HG02852 (cell line): ENCODE measurements around the gene THAP3.
A peak's percentile ranks its signal among the peaks of the same experiment; 100 is the strongest.
"Not testable (repeated sequence)": the region's sequence is repeated elsewhere in the genome, so short reads cannot be mapped to it uniquely, and the experiment has no call there.

Experiments
- ATAC-seq: cut with Tn5 transposase; IDR thresholded peaks from one replicate; pipeline ENCODE4 v1.9.1; 2021; ENCODE audit warnings: mild to moderate bottlenecking, moderate library complexity; ENCODE audit not compliant: unreplicated experiment

Gene THAP3

DNA sequence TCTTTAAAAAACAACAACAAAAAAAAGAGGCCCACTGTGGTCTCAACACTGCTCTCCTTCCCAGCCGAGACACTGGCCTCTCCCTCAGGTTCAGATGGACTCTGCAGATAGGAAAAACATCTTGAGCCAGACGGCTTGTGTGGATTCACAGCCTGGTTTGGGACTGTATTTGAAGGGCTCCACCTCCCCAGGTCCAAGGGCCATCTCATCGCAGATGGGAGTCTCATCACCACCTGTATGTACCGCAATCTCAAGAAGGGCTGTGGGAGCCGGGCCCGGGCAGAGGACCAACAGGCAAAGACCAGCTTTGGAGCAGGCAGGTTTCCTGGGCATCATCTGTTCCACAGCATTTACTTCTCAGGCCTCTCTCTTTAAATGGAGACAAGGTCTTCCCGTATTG lies 34.6 kb upstream of the THAP3 start:
- no peak for ATAC-seq

DNA sequence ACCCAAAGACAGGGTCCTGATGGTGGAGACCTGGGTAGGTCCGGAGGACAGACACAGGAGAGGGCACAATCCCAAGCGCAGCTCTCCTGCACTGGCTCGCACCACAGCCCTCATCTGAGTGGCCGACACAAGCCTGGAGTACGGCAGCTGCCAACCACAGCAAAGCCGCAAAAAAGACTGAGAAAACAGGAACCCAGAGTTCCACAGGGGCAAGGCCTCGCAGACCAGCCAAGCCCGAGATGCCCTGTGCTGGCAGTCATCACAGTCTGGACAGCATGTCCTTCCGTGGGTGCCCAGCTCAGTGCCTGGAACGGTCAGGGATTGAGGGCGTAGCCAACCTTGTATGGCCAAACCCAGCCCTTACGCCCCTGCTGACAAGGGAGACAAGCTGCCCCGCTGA lies 33.4 kb upstream of the THAP3 start:
- ATAC-seq = no peak

DNA sequence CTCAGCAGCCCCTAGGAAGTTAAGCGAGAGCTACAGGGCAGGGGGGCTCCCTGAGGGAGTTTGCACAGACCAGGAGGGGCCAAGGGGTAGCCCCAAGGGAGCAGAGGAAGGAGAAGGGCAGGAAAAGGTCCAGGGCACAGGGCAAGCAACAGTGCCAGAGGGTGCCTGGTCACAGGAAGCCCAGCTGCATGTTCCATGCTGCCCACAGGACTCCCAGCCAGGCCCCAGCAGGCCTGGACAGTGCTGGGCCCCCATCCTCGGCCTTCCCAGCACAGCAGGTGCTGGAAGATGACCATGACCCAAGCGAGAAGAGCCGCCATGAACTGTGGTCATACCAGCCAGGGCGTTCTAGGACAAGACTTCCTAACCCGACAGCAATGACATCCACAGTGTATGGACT lies 33.0 kb upstream of the THAP3 start:
- no peak for ATAC-seq

DNA sequence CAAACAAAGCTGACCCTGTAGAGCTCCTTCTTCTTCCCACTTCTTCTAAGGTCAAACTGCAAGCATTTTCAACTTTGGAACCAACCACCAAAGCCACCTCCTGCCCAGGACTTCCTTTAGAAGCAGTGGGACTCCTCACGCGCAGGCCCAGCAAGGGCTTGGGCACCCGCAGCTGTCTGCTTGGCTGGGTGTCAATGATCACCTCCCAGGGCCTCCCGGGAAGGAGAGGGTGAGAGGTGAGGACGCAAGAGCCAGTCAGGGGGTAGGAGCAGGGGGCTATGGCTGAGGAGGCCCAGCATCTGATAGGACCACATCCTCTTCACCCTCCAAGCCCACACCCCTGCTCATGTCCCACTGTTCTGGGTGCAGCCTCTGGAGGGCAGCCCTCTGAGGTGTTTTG lies 32.2 kb upstream of the THAP3 start:
- ATAC-seq = no peak

DNA sequence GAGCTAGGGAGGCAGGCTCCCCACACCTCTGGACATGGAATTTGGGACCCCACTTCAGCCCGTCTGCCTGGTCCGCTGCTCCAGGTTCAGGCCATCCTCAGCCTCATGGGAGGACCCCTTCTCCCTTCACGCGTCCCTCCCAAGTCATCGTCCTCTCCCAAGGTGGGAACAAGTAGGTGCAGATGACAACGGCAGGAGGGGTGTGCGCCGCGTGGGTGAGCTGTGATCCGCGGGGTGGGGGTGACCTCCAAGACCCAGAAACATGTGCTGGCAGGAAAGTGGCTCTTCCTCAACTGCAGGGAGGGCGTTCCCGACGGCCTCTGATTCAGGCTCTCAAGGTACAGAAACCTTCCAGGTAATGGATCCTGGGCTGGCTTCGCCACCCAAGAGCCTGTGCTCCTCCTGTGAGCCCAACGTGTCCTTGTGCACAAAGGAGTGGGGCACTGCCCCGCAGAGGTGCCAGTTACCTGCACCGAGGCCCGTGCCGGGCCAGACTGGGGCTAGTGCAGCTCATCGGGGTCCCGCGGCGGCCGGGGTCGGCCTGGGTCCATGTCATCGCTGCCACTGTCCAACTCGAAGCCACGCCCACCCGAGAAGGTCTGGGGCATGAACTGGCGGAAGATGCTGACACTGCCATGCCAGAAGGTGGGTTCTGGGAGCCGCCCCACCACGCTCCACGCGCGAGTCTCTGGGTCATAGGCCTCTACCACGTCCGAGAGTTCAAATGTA lies 31.6 kb upstream of the THAP3 start:
- no peak for ATAC-seq

DNA sequence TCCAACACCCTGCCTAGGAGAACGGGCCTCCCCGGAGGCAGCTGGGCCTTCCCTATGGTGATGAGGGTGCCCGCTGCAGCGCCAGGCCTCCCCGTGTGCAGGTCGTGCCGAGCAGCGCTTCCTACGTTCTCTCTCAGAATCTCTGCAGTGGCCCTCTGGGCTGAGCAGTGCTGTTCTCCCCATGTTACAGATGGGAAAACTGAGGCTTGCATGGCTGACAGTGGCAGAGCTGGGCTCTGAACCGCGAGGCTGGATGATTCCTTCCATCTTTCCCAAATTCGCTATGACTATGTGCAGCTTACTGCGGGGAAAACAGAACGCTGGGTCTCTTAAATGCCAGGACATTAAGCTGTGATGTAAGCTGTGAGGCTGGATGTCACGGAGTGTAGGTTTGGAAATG lies 30.9 kb upstream of the THAP3 start:
- ATAC-seq = no peak

DNA sequence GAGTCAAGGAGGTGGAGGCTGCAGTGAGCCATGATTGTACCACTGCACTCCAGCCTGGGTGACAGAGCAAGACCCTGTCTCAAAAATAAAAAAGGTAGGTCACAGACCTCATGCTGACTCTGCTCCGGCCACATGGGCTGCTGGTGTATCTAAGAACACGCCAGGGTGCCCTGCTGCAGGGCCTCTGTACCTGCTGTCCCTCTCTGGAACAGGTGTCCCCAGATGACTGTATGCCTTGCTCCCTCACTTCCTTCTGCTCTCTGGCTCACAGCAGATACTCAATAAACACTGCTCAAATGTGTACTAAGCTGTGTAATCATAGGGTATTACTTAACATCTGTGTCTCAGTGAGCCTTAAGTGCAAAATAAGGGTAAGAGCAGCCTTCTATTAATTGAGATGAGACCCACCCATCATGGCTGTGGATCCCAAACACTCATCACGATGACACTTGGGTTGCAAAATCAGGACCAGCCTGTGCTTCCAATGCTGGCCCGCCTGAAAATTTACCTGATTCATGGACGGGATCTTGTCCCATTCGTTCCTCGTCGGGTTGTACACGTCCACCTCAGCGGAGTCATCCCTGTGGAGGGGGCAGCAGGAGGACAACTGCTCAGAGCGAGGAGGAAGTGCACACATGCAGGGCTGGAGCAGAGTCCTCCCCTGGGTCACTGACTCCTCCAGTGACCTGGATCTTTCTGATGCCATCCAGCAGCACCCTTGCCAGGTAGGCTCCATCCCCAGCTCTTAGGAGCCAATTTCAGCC lies 29.5 kb upstream of the THAP3 start:
- ATAC-seq = no peak

DNA sequence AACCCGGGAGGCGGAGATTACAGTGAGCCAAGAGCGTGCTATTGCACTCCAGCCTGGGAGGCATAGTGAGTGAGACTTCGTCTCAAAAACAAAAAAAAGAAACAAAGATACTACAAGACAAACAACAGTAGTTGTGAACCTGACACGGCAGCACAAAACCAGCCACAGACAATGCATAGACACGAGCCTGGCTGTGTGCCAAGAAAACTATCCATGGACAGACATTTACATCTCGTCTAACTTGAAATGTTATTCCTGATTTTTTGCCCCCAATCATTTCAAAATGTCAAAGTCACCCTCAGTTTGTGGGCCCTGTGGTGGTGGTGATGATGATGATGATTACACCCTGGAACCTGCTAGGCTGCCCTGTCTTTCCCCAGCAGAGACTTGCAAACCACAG lies 28.3 kb upstream of the THAP3 start:
- ATAC-seq = no peak

DNA sequence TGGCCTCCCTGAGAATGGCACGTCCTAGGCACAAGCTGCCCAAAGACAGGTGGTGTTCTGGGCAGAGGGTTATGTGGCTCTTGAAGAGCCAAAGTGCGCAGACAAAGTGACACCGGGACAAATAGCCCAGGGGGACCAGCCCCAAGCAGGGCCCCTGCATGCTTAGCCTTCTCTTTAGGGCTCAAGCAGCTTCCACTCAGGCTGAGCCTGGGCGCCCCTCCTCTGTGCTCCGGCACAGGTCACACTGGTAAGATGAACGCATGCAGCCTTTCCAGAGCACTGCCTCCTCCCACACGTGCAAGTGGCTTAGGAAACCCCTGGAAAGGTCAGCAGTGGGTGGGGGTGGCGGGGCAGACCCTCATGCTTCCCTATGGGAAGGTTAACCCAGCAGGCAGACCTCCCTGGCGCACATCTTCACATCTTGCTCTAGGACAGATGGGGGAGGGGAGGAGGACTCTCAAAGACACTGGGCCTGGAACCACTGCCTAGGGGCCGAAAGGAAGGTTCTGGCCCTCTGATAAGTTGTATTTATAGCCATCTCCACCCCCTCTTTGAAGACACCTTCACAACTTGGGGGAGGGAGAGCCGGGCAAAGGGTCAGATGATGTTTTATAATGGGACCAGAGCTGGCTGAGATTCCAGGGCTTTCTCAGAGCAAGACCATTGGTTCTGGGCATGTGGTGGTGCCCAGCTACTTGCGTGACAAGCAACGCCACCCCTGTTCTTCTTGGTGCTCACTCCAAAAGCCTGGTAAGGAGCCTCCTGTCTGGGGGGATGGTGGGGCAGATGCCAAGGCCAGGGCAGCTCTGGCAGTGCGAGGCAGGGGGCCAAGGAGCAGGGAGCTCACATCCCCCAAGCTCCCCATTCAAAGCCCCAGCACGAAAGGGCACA lies 27.5 kb upstream of the THAP3 start:
- ATAC-seq = no peak

DNA sequence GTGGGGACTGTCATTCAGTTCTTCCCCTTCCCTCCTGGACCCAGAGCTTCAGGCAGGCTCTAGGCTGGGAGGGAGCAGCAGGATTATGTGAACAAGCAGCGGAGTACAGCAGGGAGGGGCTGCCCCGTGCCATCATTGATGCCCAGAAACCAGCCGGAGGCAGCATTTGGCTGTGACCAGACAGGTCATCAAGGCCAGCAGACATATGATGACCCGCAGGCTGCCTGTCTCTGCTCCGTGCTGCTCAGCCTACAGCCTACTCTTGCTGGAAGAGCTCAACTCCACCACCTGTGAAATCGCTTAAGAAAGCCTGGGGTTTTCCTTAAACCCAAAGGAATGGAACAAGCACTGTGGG lies 26.9 kb upstream of the THAP3 start:
- ATAC-seq = no peak

DNA sequence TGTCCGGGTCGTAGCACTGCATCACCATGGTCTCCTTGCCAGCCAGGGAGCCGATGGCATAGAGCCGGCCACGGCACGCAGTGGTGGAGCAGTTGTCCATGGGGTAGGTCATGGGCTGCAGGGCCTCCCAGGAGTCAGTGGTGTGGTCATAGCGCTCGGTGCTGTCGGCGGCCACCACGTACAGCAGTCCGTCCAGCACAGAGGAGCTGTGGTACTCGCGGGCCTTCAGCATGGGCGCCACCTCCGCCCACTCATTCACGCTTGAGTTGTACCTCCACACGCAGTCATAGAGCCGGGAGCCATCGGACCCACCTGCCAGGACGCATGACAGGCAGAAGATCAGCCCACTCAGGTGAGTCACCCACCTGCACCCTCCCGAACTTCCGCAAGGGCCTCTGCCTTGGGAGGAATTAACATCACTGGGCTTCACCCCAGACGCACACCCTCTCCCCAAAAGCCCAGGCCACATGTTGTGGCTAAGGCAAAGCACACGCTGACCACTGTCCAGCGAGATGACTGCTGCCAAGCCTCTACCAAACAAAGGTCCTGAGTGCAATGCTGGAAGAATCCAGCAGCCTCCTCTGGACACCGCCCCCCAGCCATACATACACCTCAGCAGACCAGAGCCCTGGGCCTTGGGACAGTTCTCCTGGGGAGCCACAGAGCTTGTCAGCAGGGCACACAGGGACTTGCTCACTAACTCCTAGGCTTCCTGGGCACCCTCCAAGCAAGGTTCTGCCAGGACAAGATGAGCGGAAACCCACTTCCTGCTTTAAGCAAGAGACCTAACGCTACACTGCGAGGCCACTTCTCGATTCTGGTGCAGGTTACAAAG lies 25.3 kb upstream of the THAP3 start:
- no peak for ATAC-seq

DNA sequence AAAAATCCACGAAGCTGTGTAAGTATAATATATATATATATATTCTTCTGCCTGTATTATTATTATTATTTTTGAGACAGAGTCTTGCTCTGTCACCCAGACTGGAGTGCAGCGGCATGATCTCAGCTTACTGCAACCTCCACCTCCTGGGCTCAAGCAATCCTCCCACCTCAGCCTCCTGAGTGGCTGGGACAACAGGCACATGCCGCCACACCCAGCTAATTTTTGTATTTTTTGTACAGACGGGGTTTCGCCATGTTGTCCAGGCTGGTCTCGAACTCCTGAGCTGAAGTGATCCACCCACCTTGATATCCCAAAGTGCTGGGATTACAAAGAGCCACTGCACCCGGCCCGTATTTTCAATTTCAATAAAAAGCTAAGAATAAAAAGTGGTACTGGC lies 24.7 kb upstream of the THAP3 start:
- not testable (repeated sequence) for ATAC-seq

DNA sequence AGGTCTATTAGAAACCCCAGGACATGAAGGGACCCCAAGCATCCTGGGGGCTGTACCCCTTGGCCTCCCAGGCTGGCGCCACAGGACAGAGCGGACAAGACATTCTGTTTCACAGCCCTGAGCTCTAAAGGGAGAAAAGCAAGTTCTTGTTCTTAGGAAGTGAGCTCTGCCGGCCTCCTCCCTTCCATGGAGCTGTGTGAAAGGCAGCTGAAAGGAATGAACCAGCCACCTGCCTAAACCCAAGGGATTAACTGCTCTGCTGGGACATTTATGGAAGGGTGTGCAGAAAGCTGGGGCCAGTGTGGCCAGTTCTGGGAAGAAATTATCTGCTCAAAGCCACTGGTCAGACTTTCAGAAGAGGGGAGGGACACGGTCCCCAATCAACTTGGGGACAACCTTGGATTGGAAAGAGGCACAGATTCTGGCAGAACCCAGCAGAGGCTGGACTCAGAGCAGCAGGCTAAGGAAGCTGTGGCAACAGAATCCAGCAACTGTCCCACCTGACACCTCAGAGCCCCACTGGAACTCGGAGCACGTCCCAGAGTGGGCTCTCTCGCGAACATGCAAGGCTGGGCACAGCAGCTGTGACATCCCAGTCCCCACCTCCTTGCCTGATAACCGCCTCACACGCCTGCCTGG lies 24.1 kb upstream of the THAP3 start:
- peak; percentile 2 for ATAC-seq

DNA sequence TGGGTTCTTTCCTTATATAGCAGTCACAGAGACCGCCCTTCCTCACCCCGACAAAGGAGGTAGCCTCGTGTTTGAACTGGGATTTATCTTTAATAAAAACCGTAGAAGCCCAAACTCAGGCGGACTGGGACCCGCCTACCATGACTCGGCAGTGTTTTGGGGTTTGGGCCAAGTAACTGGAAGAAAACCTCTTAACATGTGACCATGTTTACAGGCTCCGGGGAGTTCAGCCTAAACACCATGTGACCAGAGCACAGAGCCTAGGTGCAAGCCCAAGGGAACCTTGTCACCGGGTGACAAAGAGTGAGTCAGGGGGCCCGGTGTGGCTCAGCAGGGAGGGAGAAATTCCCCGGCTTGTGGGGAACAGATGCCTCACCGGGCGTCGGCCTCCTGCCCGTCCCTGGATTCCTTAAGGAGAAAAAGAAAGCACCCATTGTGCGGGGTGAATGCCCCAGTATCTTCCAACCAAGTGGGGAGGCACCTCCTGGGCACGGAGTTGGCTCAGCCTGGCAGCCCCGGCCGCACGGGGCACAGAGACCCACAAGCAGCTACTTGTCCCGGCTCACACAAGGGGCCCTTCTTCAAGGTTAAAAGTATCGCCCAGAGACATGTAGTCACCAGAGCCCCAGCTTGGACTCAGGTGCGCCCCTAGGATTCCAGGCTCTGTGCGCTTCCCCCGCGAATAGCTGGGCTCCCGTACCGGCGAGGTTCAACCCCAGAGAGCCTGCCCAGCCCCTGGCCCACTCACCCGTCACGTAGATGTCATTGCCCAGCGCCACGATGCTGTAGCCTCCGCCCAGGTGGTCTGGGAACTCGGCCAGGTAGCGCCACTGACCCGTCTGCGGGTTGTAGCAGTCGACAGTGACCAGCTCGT lies 23.4 kb upstream of the THAP3 start:
- peak; percentile 23 for ATAC-seq

DNA sequence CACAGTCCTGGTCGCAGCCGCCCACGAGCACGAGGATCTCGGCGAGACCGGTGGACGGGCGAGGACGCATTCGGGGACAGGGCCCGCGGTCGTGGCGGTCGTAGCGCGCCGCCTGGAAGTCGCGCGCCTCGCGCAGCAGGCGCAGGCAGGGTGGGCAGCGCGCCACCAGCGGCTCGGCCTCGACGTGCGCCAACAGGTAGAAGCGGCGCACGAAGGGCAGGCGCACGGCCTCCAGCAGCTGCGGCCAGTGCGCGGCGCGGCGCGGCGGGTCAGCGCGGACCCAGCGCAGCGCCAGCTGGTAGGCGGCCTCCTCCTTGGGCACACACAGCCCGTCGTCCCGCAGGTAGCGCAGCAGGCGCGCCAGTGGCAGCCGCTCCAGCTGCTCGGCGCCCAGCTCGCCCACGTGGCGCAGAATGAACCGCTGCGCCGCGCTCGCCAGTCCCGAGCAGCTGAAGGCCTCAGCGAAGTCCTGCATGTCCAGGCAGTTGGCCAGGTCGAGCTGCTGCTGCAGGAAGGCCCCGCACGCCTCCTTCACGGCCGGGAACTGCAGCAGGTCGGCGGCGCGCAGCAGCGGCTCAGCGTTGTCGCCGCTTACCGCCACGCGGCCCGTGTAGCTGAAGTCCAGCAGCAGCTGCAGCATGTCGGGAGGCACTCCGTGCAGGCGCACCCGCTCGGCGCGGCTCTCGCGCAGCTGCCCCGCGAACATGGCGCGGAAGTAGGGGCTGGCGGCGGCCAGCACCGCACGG lies 22.6 kb upstream of the THAP3 start:
- peak; percentile 31 for ATAC-seq

DNA sequence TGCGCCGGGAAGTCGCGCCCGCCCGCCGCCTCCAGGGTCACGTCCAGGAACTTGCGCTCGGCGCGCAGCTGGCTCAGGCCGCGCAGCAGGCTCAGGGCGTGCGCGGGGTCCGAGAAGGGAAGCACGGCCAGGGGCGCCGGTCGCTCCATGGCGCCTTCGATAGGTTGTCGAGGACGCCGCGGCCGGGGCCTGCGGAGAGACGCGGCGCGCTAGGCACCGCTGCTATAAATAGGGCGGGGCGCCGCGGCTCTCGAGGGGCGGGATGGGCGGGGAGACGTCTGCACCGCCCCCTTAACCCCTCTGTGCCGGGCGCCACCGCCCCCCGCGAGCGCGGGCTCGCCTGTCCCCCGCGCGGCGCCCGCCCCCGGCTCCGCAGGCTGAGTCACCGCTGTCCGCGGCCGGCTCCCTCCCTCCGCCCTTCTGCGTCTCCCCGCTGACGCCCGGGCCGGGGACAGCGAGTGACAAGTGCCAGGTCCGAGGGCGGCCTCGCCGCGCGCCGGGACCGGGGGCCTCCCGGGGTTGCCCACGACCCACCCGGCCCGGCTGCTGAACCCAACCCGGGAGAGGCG lies 21.9 kb upstream of the THAP3 start, which contains the start of gene KLHL21:
TSS of gene KLHL21 (minus strand) at position 201 of the 569 bp plus-strand sequence. CDS start at position 149, 52 bp downstream.
- ATAC-seq = peak; percentile 54

DNA sequence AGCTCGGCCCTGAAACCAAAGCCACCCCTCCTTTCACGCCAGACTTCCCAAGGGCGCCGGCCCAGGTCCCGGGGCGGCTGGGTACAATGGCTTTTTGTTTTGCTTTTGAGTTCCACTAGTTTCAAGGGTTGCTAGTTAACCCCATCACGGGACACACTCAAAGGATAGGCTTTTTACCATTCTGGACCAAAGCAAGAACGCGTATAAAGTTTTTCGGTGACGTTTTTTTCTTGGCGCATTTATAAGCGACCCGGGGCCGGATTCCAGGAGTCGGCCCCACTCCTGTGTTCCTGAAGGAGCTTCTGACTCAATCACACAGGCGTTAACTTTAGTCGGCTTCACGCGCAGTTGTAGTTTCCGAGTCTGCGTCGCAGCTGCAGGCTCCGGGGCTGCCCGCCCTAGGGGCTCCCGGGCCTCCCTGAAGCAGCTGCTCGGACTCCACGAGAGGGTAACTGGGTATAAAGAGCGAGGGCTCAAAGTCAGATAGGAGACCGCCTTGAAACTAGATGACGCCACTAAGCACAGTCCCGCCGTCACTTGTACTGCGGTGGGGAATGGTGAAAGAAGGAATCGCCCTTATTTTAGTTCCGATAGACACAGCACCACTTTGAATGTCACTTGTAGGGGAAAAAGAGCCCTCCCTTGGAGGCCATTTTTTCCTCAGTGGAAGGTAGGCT lies 21.3 kb upstream of the THAP3 start:
- ATAC-seq = peak; percentile 27
